Thyroid gland (tissue), 4 donors: ENCODE results near the gene AGAP2. TPM values are rescaled to one million over a fixed set of nuclear protein-coding genes. Genes with fewer than 3 reads are reported as not detected.

Experiments
- DNase-seq, 2 donors: peaks; one replicate each; pipeline ENCODE4 v3.0.0-alpha.2; 2019
- H3K27ac ChIP-seq, 3 donors: fragments of 200-600 bp; sonication (generic); 1 replicate in 2 of 3; 2 replicates in 1 of 3; pipeline ENCODE4 v1.5.1; 2016 to 2019; ENCODE audit warnings: mild to moderate bottlenecking in 1 of 3, moderate library complexity in 1 of 3
- H3K27me3 ChIP-seq: fragments of 200-600 bp; sonication (generic); one replicate; pipeline ENCODE4 v1.5.1; 2019
- H3K36me3 ChIP-seq, 2 donors: fragments of 200-600 bp; sonication (generic); one replicate each; pipeline ENCODE4 v1.5.1; 2016 to 2019
- H3K4me1 ChIP-seq, 2 donors: fragments of 200-600 bp; sonication (generic); one replicate each; pipeline ENCODE4 v1.5.1; 2017 to 2019
- H3K4me3 ChIP-seq, 3 donors: fragments of 200-600 bp; sonication (generic); replicated peaks in 1 of 3; 1 replicate in 2 of 3; 2 replicates in 1 of 3; pipeline ENCODE4 v1.5.1; 2016; ENCODE audit warnings: mild to moderate bottlenecking in 1 of 3
- H3K9me3 ChIP-seq: fragments of 200-600 bp; sonication (generic); one replicate; pipeline ENCODE4 v1.5.1; 2017
- CTCF ChIP-seq, 6 experiments: fragments of 200-600 bp in 3 of 6; fragments of 450-650 bp in 3 of 6; sonication (generic) in 3 of 6; IDR thresholded peaks; one replicate each; pipeline ENCODE4 v1.5.1; 2016 to 2019; ENCODE audit warnings: antibody characterized with exemption in 6 of 6, mild to moderate bottlenecking in 2 of 6, inconsistent platforms in 1 of 6, moderate library complexity in 1 of 6
- POLR2A ChIP-seq, 2 donors: fragments of 450-650 bp; IDR thresholded peaks; one replicate each; pipeline ENCODE4 v1.6.1; 2017; ENCODE audit warnings: antibody characterized with exemption in 2 of 2, mild to moderate bottlenecking in 2 of 2, moderate library complexity in 1 of 2
- WGBS, 2 donors: methylation state at CpG; one replicate each; pipeline ENCODE4 v1.1.5; 2017; 5-methylcytosine and 5-hydroxymethylcytosine counted together
- intact Hi-C: fragments of 100-400 bp; cut with DNase I; formaldehyde crosslinking; loops from one replicate; pipeline ENCODE4 v1.15.1; 2023
- total RNA-seq, 4 donors: library from RNA; depleted of rRNA; stranded (reverse); fragments of >200 nt; gene quantifications; one replicate each; pipeline ENCODE4 v1.2.3, GENCODE V29; 2016

AGAP2 gene
- total RNA-seq, 4 donors from 2014 or later: 0.45 to 1.3 (median 0.80) TPM

GRCh38 chr12:57765698-57766463 lies 27.3 kb upstream of the AGAP2 start:
- TF ChIP-seq CTCF (IDR thresholded peaks at IDR 0.05): no peak
- no peak for TF ChIP-seq POLR2A (IDR thresholded peaks at IDR 0.05)
- Histone ChIP-seq H3K9me3 (no peaks in the 10 kb centered on the region), H3K4me1 (peaks cover 29 to 45% of the 10 kb centered on the region in 2 donors), H3K36me3 (no peaks in the 10 kb centered on the region), H3K4me3 (peak overlapping the region; percentile 10 to 37 (median 18)), H3K27ac (peak overlapping the region in 2 of 3 donors; percentile 27 to 49), H3K27me3 (no peaks in the 10 kb centered on the region)
- intact Hi-C loops: no loop called here
- 2 to 7% methylated on average over 14 to 22 of the region's 40 CpGs for WGBS, 2 donors
- peak; percentile 52 to 53 for DNase-seq

GRCh38 chr12:57765003-57765697 lies 26.6 kb upstream of the AGAP2 start:
- Histone ChIP-seq H3K27ac (peak overlapping the region in 1 of 3 donors; percentile 27), H3K4me3 (peak overlapping the region in 2 of 3 donors; percentile 23 to 37), H3K36me3 (no peaks in the 10 kb centered on the region), H3K4me1 (peaks cover 28 to 42% of the 10 kb centered on the region in 2 donors), H3K27me3 (no peaks in the 10 kb centered on the region), H3K9me3 (no peaks in the 10 kb centered on the region)
- peak; percentile 53 to 60 for DNase-seq
- intact Hi-C loops: no loop called here
- no peak for TF ChIP-seq POLR2A (IDR thresholded peaks at IDR 0.05)
- peak in 2 of 6 experiments; percentile 24 to 26 for TF ChIP-seq CTCF (IDR thresholded peaks at IDR 0.05)
- WGBS, 2 donors: 2 to 4% methylated on average over 26 to 39 of the region's 60 CpGs

- 14 to 45% methylated on average over 6 to 17 of the region's 17 CpGs for WGBS, 2 donors
- Histone ChIP-seq H3K4me1 (peaks cover 28 to 42% of the 10 kb centered on the region in 2 donors), H3K27me3 (no peaks in the 10 kb centered on the region), H3K27ac (peak overlapping the region in 1 of 3 donors; percentile 27), H3K4me3 (peak overlapping the region in 2 of 3 donors; percentile 23 to 37), H3K9me3 (no peaks in the 10 kb centered on the region), H3K36me3 (no peaks in the 10 kb centered on the region)
- intact Hi-C loops: no loop called here
- DNase-seq: peak; percentile 77 to 79
- TF ChIP-seq CTCF (IDR thresholded peaks at IDR 0.05): no peak
- no peak for TF ChIP-seq POLR2A (IDR thresholded peaks at IDR 0.05)
Observed at GRCh38 chr12:57764662-57765002, 26.1 kb upstream of the AGAP2 start.

- DNase-seq: no peak
- TF ChIP-seq CTCF (IDR thresholded peaks at IDR 0.05) (no peak), POLR2A (IDR thresholded peaks at IDR 0.05) (no peak)
- Histone ChIP-seq H3K9me3 (no peaks in the 10 kb centered on the region), H3K27ac (no peak overlapping the region), H3K4me1 (peaks cover 28 to 42% of the 10 kb centered on the region in 2 donors), H3K27me3 (no peaks in the 10 kb centered on the region), H3K36me3 (peaks cover 0 to 1% of the 10 kb centered on the region in 2 donors), H3K4me3 (no peak overlapping the region)
- WGBS, 2 donors: 76 to 81% methylated on average over 6 of the region's 6 CpGs
- intact Hi-C loops: no loop called here
Observed at GRCh38 chr12:57763881-57764661, 25.5 kb upstream of the AGAP2 start.
